Measurements from ENCODE around the gene DOCK2. TPM values are rescaled to one million over a fixed set of nuclear protein-coding genes. Genes with fewer than 3 reads are reported as not detected.

DOCK2 gene
- total RNA-seq, 1 experiment from 2014 or later: 4.6 TPM

DNA sequence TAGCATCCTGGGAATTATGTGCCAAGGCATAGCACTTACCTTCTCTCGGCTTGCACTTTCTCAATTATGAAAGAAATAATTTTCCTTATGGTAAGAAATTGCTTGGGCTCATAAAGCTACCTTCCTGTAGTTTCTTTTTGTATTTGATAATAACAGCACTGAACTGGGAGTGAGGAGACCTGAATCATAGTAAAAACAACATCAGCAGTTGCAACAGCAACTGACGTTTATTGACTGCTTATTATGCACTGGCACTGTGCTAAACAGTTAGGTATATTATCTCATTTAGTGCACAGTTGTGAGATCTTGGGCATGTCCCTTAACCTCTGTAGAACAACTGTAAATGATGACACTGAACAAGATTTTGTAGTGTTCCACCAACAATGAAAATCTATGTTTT, 135.2 kb downstream of the DOCK2 start:
- DNase-seq (ENCODE audit: low spot score) (no peak), ATAC-seq (no peak)
- Mint-ChIP-seq H3K27me3 (ENCODE audit: low read depth) (no peaks in the 10 kb centered on the region), H3K4me3 (no peak overlapping the region), H3K36me3 (no peaks in the 10 kb centered on the region), H3K4me1 (peaks cover 28% of the 10 kb centered on the region), H3K9me3 (no peaks in the 10 kb centered on the region), H3K27ac (no peak overlapping the region)
- POLR2A ChIA-PET: no interaction called here
- CTCF ChIA-PET: no interaction called here
- TF ChIP-seq SMAD4 (CRISPR knock-in tag; IDR thresholded peaks at IDR 0.05) (no peak), RORB (CRISPR knock-in tag; IDR thresholded peaks at IDR 0.05) (no peak), FOXP1 (CRISPR knock-in tag; IDR thresholded peaks at IDR 0.05; ENCODE audit: borderline replicate concordance) (no peak), MLX (CRISPR knock-in tag; IDR thresholded peaks at IDR 0.05) (no peak), ZNF416 (CRISPR knock-in tag; IDR thresholded peaks at IDR 0.05) (no peak), ZNF532 (CRISPR knock-in tag; IDR thresholded peaks at IDR 0.05; ENCODE audit: borderline replicate concordance) (no peak), EMX1 (CRISPR knock-in tag; IDR thresholded peaks at IDR 0.05) (no peak), HMGXB4 (CRISPR knock-in tag; IDR thresholded peaks at IDR 0.05) (no peak)
- TF ChIP-seq, protein P1, sequence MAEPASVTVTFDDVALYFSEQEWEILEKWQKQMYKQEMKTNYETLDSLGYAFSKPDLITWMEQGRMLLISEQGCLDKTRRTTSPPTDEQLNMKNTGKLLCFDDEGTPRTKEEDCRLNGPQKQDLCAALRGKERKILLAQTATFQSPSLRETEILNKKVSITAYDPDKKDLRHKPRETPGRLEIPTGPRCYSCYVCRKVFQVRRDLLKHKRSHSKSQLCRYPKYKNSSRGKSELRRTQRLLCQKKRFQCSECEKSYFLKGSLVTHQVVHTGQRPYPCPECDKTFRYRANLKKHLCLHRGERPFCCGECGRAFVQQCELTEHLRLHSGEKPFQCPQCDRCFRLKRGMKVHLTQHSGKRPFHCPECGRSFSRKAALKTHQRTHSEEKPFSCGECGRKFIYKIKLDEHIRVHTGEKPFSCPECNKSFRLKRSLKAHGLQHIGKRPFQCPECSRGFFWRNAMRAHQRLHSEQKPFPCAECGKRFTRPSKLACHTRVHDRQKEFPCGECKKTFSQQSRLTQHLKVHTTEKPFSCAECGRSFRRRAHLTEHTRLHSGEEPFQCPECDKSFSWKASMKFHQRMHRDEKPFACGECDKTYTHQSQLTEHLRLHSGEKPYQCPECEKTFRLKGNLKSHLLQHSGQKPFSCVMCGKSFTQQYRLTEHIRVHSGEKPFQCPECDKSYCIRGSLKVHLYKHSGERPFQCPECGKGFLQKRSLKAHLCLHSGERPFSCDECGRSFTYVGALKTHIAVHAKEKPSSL (CRISPR knock-in tag; conservative IDR thresholded peaks at IDR 0.05): no peak
- TF ChIP-seq, protein P2, sequence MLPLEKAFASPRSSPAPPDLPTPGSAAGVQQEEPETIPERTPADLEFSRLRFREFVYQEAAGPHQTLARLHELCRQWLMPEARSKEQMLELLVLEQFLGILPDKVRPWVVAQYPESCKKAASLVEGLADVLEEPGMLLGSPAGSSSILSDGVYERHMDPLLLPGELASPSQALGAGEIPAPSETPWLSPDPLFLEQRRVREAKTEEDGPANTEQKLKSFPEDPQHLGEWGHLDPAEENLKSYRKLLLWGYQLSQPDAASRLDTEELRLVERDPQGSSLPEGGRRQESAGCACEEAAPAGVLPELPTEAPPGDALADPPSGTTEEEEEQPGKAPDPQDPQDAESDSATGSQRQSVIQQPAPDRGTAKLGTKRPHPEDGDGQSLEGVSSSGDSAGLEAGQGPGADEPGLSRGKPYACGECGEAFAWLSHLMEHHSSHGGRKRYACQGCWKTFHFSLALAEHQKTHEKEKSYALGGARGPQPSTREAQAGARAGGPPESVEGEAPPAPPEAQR (CRISPR knock-in tag; IDR thresholded peaks at IDR 0.05): no peak
- TF ChIP-seq, protein P3, sequence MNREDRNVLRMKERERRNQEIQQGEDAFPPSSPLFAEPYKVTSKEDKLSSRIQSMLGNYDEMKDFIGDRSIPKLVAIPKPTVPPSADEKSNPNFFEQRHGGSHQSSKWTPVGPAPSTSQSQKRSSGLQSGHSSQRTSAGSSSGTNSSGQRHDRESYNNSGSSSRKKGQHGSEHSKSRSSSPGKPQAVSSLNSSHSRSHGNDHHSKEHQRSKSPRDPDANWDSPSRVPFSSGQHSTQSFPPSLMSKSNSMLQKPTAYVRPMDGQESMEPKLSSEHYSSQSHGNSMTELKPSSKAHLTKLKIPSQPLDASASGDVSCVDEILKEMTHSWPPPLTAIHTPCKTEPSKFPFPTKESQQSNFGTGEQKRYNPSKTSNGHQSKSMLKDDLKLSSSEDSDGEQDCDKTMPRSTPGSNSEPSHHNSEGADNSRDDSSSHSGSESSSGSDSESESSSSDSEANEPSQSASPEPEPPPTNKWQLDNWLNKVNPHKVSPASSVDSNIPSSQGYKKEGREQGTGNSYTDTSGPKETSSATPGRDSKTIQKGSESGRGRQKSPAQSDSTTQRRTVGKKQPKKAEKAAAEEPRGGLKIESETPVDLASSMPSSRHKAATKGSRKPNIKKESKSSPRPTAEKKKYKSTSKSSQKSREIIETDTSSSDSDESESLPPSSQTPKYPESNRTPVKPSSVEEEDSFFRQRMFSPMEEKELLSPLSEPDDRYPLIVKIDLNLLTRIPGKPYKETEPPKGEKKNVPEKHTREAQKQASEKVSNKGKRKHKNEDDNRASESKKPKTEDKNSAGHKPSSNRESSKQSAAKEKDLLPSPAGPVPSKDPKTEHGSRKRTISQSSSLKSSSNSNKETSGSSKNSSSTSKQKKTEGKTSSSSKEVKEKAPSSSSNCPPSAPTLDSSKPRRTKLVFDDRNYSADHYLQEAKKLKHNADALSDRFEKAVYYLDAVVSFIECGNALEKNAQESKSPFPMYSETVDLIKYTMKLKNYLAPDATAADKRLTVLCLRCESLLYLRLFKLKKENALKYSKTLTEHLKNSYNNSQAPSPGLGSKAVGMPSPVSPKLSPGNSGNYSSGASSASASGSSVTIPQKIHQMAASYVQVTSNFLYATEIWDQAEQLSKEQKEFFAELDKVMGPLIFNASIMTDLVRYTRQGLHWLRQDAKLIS (CRISPR knock-in tag; IDR thresholded peaks at IDR 0.05; ENCODE audit: borderline replicate concordance): no peak
- TF ChIP-seq, protein P4, sequence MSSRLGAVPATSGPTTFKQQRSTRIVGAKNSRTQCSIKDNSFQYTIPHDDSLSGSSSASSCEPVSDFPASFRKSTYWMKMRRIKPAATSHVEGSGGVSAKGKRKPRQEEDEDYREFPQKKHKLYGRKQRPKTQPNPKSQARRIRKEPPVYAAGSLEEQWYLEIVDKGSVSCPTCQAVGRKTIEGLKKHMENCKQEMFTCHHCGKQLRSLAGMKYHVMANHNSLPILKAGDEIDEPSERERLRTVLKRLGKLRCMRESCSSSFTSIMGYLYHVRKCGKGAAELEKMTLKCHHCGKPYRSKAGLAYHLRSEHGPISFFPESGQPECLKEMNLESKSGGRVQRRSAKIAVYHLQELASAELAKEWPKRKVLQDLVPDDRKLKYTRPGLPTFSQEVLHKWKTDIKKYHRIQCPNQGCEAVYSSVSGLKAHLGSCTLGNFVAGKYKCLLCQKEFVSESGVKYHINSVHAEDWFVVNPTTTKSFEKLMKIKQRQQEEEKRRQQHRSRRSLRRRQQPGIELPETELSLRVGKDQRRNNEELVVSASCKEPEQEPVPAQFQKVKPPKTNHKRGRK (CRISPR knock-in tag; IDR thresholded peaks at IDR 0.05; ENCODE audit: borderline replicate concordance): no peak

All from WTC11 (cell line).